HEK293 (cell line): ENCODE data around the gene NR3C1.

Experiments
- CTCF ChIA-PET: fragments of 350-600 bp; formaldehyde crosslinking; extraction: SDS; loops from one replicate; lab custom pipeline; 2021; ENCODE audit warnings: antibody characterized with exemption; lab: Yijun Ruan, JAX
- POLR2A ChIA-PET: fragments of 300-600 bp; formaldehyde crosslinking; extraction: SDS; loops from one replicate; lab custom pipeline; 2020; ENCODE audit warnings: antibody characterized with exemption, inconsistent platforms; lab: Yijun Ruan, JAX
- H3K27ac ChIP-seq: fragments of 200-500 bp; sonication (Bioruptor generic); 2 replicates; pipeline ENCODE4 v1.5.1; 2014; ENCODE audit warnings: low read depth, low read length, control low read depth, inconsistent platforms; ENCODE audit errors: extremely low read depth
- H3K36me3 ChIP-seq, 2 experiments: fragments of 200-500 bp in 1 of 2; sonication (Bioruptor generic) in 1 of 2; 1 replicate in 1 of 2; 2 replicates in 1 of 2; pipeline ENCODE4 v1.5.1; 2014 to 2017; ENCODE audit warnings: inconsistent platforms in 2 of 2, low read length in 2 of 2; ENCODE audit not compliant: control insufficient read depth in 2 of 2, insufficient read depth in 1 of 2
- H3K4me1 ChIP-seq: fragments of 200-500 bp; sonication (Bioruptor generic); 2 replicates; pipeline ENCODE4 v1.5.1; 2014; ENCODE audit warnings: mild to moderate bottlenecking, low read length, inconsistent platforms; ENCODE audit not compliant: control insufficient read depth, insufficient read depth
- H3K4me3 ChIP-seq: 2 replicates; pipeline ENCODE4 v1.5.1; 2011; ENCODE audit warnings: low read depth, mild to moderate bottlenecking, control low read depth, low read length, moderate library complexity
- H3K9me3 ChIP-seq: fragments of 200-500 bp; sonication (Bioruptor generic); 2 replicates; pipeline ENCODE4 v1.5.1; 2014; ENCODE audit warnings: low read depth, low read length, inconsistent platforms; ENCODE audit not compliant: control insufficient read depth, insufficient read depth
- BCL11B ChIP-seq: fragments of 450-650 bp; formaldehyde crosslinking; IDR thresholded peaks from 2 replicates; pipeline ENCODE4 v1.5.1; 2016; ENCODE audit warnings: low read depth, missing biosample characterization, missing genetic modification characterization
- FEZF1 ChIP-seq: fragments of 450-650 bp; formaldehyde crosslinking; IDR thresholded peaks from 2 replicates; pipeline ENCODE4 v1.5.1; 2016; ENCODE audit warnings: missing biosample characterization, missing genetic modification characterization
- GLIS1 ChIP-seq: fragments of 450-650 bp; formaldehyde crosslinking; IDR thresholded peaks from 2 replicates; pipeline ENCODE4 v1.5.1; 2016; ENCODE audit warnings: missing biosample characterization, missing genetic modification characterization
- HOXD13 ChIP-seq: sonication (generic); formaldehyde crosslinking; IDR thresholded peaks from 2 replicates; pipeline ENCODE4 v1.8.0; 2022; ENCODE audit warnings: missing genetic modification reagents, borderline replicate concordance
- KLF10 ChIP-seq: fragments of 450-650 bp; IDR thresholded peaks from 2 replicates; pipeline ENCODE4 v1.5.1; 2018; ENCODE audit warnings: missing biosample characterization, mild to moderate bottlenecking, missing genetic modification characterization
- PBX3 ChIP-seq: sonication (generic); formaldehyde crosslinking; IDR thresholded peaks from 2 replicates; pipeline ENCODE4 v1.8.1; 2022; ENCODE audit warnings: mild to moderate bottlenecking, moderate library complexity, missing genetic modification reagents
- PRDM6 ChIP-seq: fragments of 450-650 bp; formaldehyde crosslinking; IDR thresholded peaks from 2 replicates; pipeline ENCODE4 v1.5.1; 2017; ENCODE audit warnings: missing biosample characterization, missing genetic modification characterization
- RBAK ChIP-seq: fragments of 450-650 bp; formaldehyde crosslinking; IDR thresholded peaks from 2 replicates; pipeline ENCODE4 v1.5.1; 2016; ENCODE audit warnings: missing biosample characterization, missing genetic modification characterization
- REPIN1 ChIP-seq: fragments of 450-650 bp; formaldehyde crosslinking; IDR thresholded peaks from 2 replicates; pipeline ENCODE4 v1.5.1; 2017; ENCODE audit warnings: missing biosample characterization, missing genetic modification characterization, low read depth
- ZBTB21 ChIP-seq: fragments of 450-650 bp; formaldehyde crosslinking; IDR thresholded peaks from 2 replicates; pipeline ENCODE4 v1.5.1; 2017; ENCODE audit warnings: missing biosample characterization, missing genetic modification characterization
- ZNF121 ChIP-seq: fragments of 450-650 bp; formaldehyde crosslinking; IDR thresholded peaks from 2 replicates; pipeline ENCODE4 v1.5.1; 2016; ENCODE audit warnings: missing biosample characterization, missing genetic modification characterization
- ZNF138 ChIP-seq: fragments of 450-650 bp; formaldehyde crosslinking; IDR thresholded peaks from 2 replicates; pipeline ENCODE4 v1.5.1; 2016; ENCODE audit warnings: missing biosample characterization, missing genetic modification characterization, borderline replicate concordance
- ZNF174 ChIP-seq: fragments of 450-650 bp; formaldehyde crosslinking; IDR thresholded peaks from 2 replicates; pipeline ENCODE4 v1.5.0; 2017; ENCODE audit warnings: missing biosample characterization, mild to moderate bottlenecking, missing genetic modification characterization
- ZNF274 ChIP-seq, 2 experiments: fragments of 200-500 bp in 1 of 2; fragments of 450-650 bp in 1 of 2; sonication (Bioruptor generic) in 1 of 2; formaldehyde crosslinking in 1 of 2; IDR thresholded peaks; 2 replicates each; pipeline versions ENCODE4 v1.5.1 to v1.6.1; 2014 to 2016; ENCODE audit warnings: borderline replicate concordance in 1 of 2, inconsistent platforms in 1 of 2, low read length in 1 of 2, missing biosample characterization in 1 of 2, missing genetic modification characterization in 1 of 2
- ZNF416 ChIP-seq: fragments of 450-650 bp; formaldehyde crosslinking; IDR thresholded peaks from 2 replicates; pipeline ENCODE4 v1.5.1; 2016; ENCODE audit warnings: missing biosample characterization, missing genetic modification characterization
- ZNF426 ChIP-seq: fragments of 450-650 bp; formaldehyde crosslinking; IDR thresholded peaks from 2 replicates; pipeline ENCODE4 v1.5.1; 2017; ENCODE audit warnings: missing biosample characterization, missing genetic modification characterization, mild to moderate bottlenecking, inconsistent platforms, moderate library complexity
- ZNF433 ChIP-seq: fragments of 450-650 bp; formaldehyde crosslinking; IDR thresholded peaks from 2 replicates; pipeline ENCODE4 v1.5.1; 2016; ENCODE audit warnings: missing biosample characterization, missing genetic modification characterization, low read depth
- ZNF629 ChIP-seq: fragments of 450-650 bp; formaldehyde crosslinking; IDR thresholded peaks from 2 replicates; pipeline ENCODE4 v1.5.1; 2017; ENCODE audit warnings: missing biosample characterization, missing genetic modification characterization
- ZNF660 ChIP-seq: fragments of 450-650 bp; IDR thresholded peaks from 2 replicates; pipeline ENCODE4 v1.5.1; 2018; ENCODE audit warnings: missing biosample characterization, mild to moderate bottlenecking, missing genetic modification characterization
- ZNF707 ChIP-seq: fragments of 450-650 bp; formaldehyde crosslinking; IDR thresholded peaks from 2 replicates; pipeline ENCODE4 v1.5.1; 2016; ENCODE audit warnings: missing biosample characterization, missing genetic modification characterization
- ZNF76 ChIP-seq: fragments of 450-650 bp; formaldehyde crosslinking; IDR thresholded peaks from 2 replicates; pipeline ENCODE4; 2016; ENCODE audit warnings: low read depth, missing biosample characterization, missing genetic modification characterization, borderline replicate concordance
- ZNF791 ChIP-seq: fragments of 450-650 bp; formaldehyde crosslinking; IDR thresholded peaks from 2 replicates; pipeline ENCODE4 v1.5.1; 2016; ENCODE audit warnings: missing biosample characterization, missing genetic modification characterization
- ZSCAN23 ChIP-seq: fragments of 450-650 bp; formaldehyde crosslinking; IDR thresholded peaks from 2 replicates; pipeline ENCODE4 v1.5.1; 2016; ENCODE audit warnings: missing biosample characterization, missing genetic modification characterization

The NR3C1 gene

GRCh38 chr5:143319437-143320227 is 83.9 kb downstream of the NR3C1 start:
- Histone ChIP-seq H3K9me3 (no peaks in the 10 kb centered on the region), H3K4me3 (no peak overlapping the region), H3K4me1 (peaks cover 7% of the 10 kb centered on the region), H3K36me3 (no peaks in the 10 kb centered on the region), H3K27ac (no peak overlapping the region)
- TF ChIP-seq ZNF274 (IDR thresholded peaks at IDR 0.05; ENCODE audit: low read length) = no peak
- TF ChIP-seq ZNF274 (tag by site-specific recombination; IDR thresholded peaks at IDR 0.05; ENCODE audit: borderline replicate concordance) = no peak
- peak; percentile 51; the same call in 1 of the 2 replicates for TF ChIP-seq PRDM6 (tag by site-specific recombination)
- no peak for TF ChIP-seq BCL11B (tag by site-specific recombination)
- no peak for TF ChIP-seq ZNF707 (tag by site-specific recombination)
- ChIA-PET POLR2A (no interaction called here), CTCF (interaction anchor here (0.8 kb wide), 1 partner anchor 506 kb away, joined by 3 read pairs; no protein-coding TSS in a partner anchor)

- ChIA-PET POLR2A (no interaction called here), CTCF (interaction anchor here (0.8 kb wide), 1 partner anchor 507 kb away, joined by 3 read pairs; no protein-coding TSS in a partner anchor)
- TF ChIP-seq ZNF660 (no peak), HOXD13 (CRISPR knock-in tag) (no peak), ZNF791 (no peak), ZNF121 (tag by site-specific recombination) (no peak), ZNF138 (tag by site-specific recombination) (no peak), ZSCAN23 (tag by site-specific recombination) (no peak), KLF10 (tag by site-specific recombination) (no peak), ZNF76 (tag by site-specific recombination) (no peak), REPIN1 (tag by site-specific recombination) (no peak), ZNF416 (no peak), ZNF174 (tag by site-specific recombination) (no peak)
- Histone ChIP-seq H3K36me3 (peaks cover 0 to 3% of the 10 kb centered on the region in 2 experiments; a peak in 1 of 3 replicates), H3K9me3 (no peaks in the 10 kb centered on the region), H3K4me3 (no peak overlapping the region), H3K27ac (no peak overlapping the region), H3K4me1 (peaks cover 7% of the 10 kb centered on the region)
Measured at GRCh38 chr5:143318833-143319232, 84.7 kb downstream of the NR3C1 start.

- CTCF ChIA-PET = no interaction called here
- Histone ChIP-seq H3K36me3 (peaks cover 0 to 8% of the 10 kb centered on the region in 2 experiments; a peak in 2 of 3 replicates), H3K4me1 (peaks cover 7% of the 10 kb centered on the region), H3K9me3 (no peaks in the 10 kb centered on the region), H3K4me3 (no peak overlapping the region), H3K27ac (no peak overlapping the region)
- TF ChIP-seq ZBTB21 (no peak), ZNF426 (no peak), ZNF629 (tag by site-specific recombination) (no peak), GLIS1 (tag by site-specific recombination) (no peak), FEZF1 (no peak), ZNF433 (tag by site-specific recombination) (no peak), PBX3 (CRISPR knock-in tag) (no peak), RBAK (no peak)
- POLR2A ChIA-PET = no interaction called here
Measured at GRCh38 chr5:143318270-143318669, 85.2 kb downstream of the NR3C1 start.
